ENCODE results near the gene HCFC2. TPM values are rescaled to one million over a fixed set of nuclear protein-coding genes. Genes with fewer than 3 reads are reported as not detected.

Gene HCFC2
- total RNA-seq, 2 donors from 2014 or later, result 7.6 to 11.1 TPM

DNA sequence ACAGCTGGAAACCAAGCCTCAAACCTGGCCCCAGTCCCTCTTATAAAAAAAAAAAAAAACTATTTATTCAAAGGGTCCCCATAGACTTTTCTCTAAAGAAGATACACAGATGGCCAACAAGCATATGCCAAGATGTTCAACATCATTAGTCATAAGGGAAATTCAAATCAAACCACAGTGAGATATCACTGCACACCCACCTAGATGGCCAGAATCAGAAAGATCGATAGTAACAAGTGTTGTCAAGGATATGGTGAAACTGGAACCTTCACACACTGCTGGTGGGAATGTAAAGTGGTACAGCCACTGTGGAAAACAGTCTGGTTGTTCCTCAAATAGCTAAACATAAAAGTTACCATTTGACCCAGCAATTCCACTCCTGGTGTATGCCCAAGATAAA lies 79.6 kb downstream of the HCFC2 start:
- Histone ChIP-seq H3K27me3 (no peaks in the 10 kb centered on the region), H3K9me3 (no peaks in the 10 kb centered on the region), H3K36me3 (no peaks in the 10 kb centered on the region), H3K9ac (ENCODE audit: low read depth in 2 of 2, low read length in 2 of 2) (no peak overlapping the region), H3K27ac (no peak overlapping the region), H3K4me3 (no peak overlapping the region), H3K4me1 (no peaks in the 10 kb centered on the region)
- TF ChIP-seq, protein P1, sequence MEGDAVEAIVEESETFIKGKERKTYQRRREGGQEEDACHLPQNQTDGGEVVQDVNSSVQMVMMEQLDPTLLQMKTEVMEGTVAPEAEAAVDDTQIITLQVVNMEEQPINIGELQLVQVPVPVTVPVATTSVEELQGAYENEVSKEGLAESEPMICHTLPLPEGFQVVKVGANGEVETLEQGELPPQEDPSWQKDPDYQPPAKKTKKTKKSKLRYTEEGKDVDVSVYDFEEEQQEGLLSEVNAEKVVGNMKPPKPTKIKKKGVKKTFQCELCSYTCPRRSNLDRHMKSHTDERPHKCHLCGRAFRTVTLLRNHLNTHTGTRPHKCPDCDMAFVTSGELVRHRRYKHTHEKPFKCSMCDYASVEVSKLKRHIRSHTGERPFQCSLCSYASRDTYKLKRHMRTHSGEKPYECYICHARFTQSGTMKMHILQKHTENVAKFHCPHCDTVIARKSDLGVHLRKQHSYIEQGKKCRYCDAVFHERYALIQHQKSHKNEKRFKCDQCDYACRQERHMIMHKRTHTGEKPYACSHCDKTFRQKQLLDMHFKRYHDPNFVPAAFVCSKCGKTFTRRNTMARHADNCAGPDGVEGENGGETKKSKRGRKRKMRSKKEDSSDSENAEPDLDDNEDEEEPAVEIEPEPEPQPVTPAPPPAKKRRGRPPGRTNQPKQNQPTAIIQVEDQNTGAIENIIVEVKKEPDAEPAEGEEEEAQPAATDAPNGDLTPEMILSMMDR (IDR thresholded peaks at IDR 0.05), result no peak
- no peak for DNase-seq
- intact Hi-C loops (cut with DNase I), result no loop called here

DNA sequence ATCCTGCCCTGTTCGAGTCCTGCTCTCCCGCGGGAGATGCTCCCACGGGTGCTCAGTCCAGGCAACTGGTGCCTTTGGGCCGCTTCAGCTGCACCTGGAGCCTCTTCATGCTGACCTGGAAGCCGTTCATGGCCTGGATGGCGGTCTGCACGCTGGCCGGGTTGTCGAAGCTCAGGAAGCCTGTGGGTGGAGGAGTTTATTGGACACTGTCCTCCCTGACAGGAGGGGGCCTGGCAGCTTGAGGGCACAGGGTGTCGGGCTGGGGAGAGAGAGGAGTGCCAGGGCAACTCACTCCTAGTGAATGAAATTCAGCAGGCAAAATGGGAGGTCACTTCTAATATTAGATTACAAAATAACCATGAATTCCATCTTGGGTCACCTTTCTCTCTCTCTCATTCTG lies 83.0 kb downstream of the HCFC2 start:
- Histone ChIP-seq H3K9ac (ENCODE audit: low read depth in 2 of 2, low read length in 2 of 2) (no peak overlapping the region), H3K36me3 (no peaks in the 10 kb centered on the region), H3K27ac (no peak overlapping the region), H3K4me3 (no peak overlapping the region), H3K27me3 (no peaks in the 10 kb centered on the region), H3K4me1 (no peaks in the 10 kb centered on the region), H3K9me3 (no peaks in the 10 kb centered on the region)
- intact Hi-C loops (cut with DNase I), result no loop called here
- DNase-seq, result no peak
- TF ChIP-seq, protein P1 (IDR thresholded peaks at IDR 0.05), result no peak

DNA sequence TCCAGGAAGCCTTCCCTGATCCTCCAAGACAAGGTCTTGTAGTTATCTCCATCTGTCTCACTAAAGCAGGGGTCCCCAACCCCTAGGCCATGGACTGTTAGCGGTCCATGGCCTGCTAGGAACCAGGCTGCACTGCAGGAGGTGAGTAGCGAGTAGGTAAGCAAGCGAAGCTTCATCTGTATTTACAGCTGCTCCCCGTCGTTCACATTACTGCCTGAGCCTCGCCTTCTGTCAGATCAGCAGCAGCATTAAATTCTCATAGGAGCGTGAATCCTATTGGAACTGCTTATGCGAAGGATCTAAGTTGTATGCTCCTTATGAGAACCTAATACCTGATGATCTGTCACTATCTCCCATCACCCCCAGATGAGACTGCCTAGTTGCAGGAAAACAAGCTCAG lies 86.1 kb downstream of the HCFC2 start:
- no peaks in the 10 kb centered on the region for H3K27me3 ChIP-seq
- intact Hi-C loops (cut with DNase I), result no loop called here
- no peak overlapping the region for H3K27ac ChIP-seq
- TF ChIP-seq, protein P1 (IDR thresholded peaks at IDR 0.05), result no peak
- DNase-seq, result no peak
- no peak overlapping the region for H3K9ac ChIP-seq (ENCODE audit: low read depth in 2 of 2, low read length in 2 of 2)
- H3K4me1 ChIP-seq, result no peaks in the 10 kb centered on the region
- H3K4me3 ChIP-seq, result no peak overlapping the region
- H3K36me3 ChIP-seq, result no peaks in the 10 kb centered on the region
- H3K9me3 ChIP-seq, result no peaks in the 10 kb centered on the region

DNA sequence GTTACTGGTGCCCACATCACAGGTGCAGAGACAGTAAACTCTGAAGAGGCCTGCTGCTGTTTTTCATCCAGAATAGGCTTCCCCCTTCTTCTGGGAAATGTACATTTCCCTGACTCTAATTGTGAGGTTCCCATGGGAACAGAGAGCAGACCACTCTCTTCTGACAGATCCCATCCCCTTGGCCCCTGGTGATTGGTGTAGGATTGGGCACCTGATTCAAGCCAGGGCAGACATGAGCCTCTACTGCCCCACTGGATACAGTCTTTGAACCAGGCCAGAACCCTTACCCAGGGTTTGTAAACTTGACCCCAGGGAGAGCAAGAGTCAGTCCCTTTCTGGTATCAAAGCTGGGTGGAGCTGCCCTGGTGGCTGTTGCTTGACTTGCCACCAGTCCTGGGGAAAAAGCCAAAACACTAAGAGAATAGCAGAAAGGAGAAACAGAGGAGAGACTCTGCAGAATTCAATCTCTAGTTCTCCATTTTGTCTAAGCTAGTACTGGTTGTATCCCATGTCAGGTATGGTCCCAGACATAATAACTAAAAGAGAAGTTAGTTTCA lies 88.4 kb downstream of the HCFC2 start:
- Histone ChIP-seq H3K27ac (no peak overlapping the region), H3K4me3 (no peak overlapping the region)
- TF ChIP-seq, protein P1 (IDR thresholded peaks at IDR 0.05), result no peak

DNA sequence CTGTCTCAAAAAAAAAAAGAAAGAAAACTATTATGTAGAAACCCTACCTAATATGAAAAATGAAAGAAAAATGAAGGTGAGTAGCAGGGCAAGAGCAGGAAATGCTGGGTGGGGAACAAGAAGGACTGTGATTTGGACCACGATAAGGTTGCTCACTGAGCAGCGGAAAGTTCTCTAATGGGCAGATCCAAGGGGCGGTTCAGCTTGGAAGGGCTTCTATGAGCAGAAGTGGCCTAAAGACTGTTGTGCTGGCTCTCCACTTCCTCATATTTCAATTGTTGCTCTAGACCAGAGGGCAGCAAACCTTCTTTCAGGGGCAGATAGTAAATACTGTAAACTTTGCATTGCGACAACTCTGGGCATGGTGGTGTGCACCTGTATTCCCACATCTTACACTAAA lies 90.0 kb downstream of the HCFC2 start:
- H3K9ac ChIP-seq (ENCODE audit: low read depth in 2 of 2, low read length in 2 of 2), result no peak overlapping the region
- H3K4me3 ChIP-seq, result no peak overlapping the region
- no peaks in the 10 kb centered on the region for H3K27me3 ChIP-seq
- no peaks in the 10 kb centered on the region for H3K4me1 ChIP-seq
- no peak overlapping the region for H3K27ac ChIP-seq
- DNase-seq, result no peak
- no peaks in the 10 kb centered on the region for H3K36me3 ChIP-seq
- TF ChIP-seq, protein P1 (IDR thresholded peaks at IDR 0.05), result no peak
- no peaks in the 10 kb centered on the region for H3K9me3 ChIP-seq
- intact Hi-C loops (cut with DNase I), result no loop called here

More for the DNA sequence above, 88.4 kb downstream of the HCFC2 start:
- H3K4me1 ChIP-seq, result no peaks in the 10 kb centered on the region
- intact Hi-C loops (cut with DNase I), result no loop called here
- H3K27me3 ChIP-seq, result no peaks in the 10 kb centered on the region
- H3K9me3 ChIP-seq, result no peaks in the 10 kb centered on the region
- no peak for DNase-seq
- H3K9ac ChIP-seq (ENCODE audit: low read depth in 2 of 2, low read length in 2 of 2), result no peak overlapping the region
- H3K36me3 ChIP-seq, result no peaks in the 10 kb centered on the region

Data from colonic mucosa (tissue), 4 donors.